IMR-90 (cell line): Measurements from ENCODE around the gene EFS. TPM values are rescaled to one million over a fixed set of nuclear protein-coding genes. Genes with fewer than 3 reads are reported as not detected.

Experiments used
- ATAC-seq: fragments of 200-7000 bp; cut with Tn5 transposase; 2 replicates; pipeline ENCODE4 v1.9.1; 2020; ENCODE audit warnings: low read depth, mild to moderate bottlenecking, moderate library complexity
- BruUV-seq: library from RNA; stranded (reverse); fragments of 400-500 nt; replicated peaks from 2 replicates; lab custom pipeline; 2021; lab: Mats Ljungman, UMichigan
- CTCF ChIA-PET: fragments of 300-600 bp; formaldehyde crosslinking; extraction: SDS; loops from one replicate; lab custom pipeline; 2021; ENCODE audit warnings: antibody characterized with exemption; lab: Yijun Ruan, JAX
- POLR2A ChIA-PET: fragments of 300-600 bp; sonication (Branson Sonifier 250); formaldehyde crosslinking; loops from one replicate; lab custom pipeline; 2022; ENCODE audit warnings: antibody characterized with exemption; ENCODE audit not compliant: unreplicated experiment; lab: Charles Lee
- DNase-seq: peaks from one replicate; pipeline ENCODE4 v3.0.0; 2013
- H2AFZ ChIP-seq: replicated peaks from 2 replicates; pipeline ENCODE3; 2013; ENCODE audit warnings: low read length, mild to moderate bottlenecking; ENCODE audit not compliant: poor library complexity
- H2AK5ac ChIP-seq: 2 replicates; pipeline ENCODE4 v1.6.1; 2013; ENCODE audit warnings: low read depth, low read length, inconsistent platforms
- H2AK9ac ChIP-seq: replicated peaks from 2 replicates; pipeline ENCODE3; 2013; ENCODE audit warnings: mild to moderate bottlenecking, low read depth, low read length, moderate library complexity; ENCODE audit not compliant: poor library complexity
- H2BK120ac ChIP-seq: 2 replicates; pipeline ENCODE4 v1.6.1; 2013; ENCODE audit warnings: low read depth, low read length, inconsistent platforms
- H2BK15ac ChIP-seq: 3 replicates; pipeline ENCODE4 v1.6.1; 2013; ENCODE audit warnings: low read depth, low read length, inconsistent platforms
- H2BK20ac ChIP-seq: 2 replicates; pipeline ENCODE4 v1.6.1; 2013; ENCODE audit warnings: low read depth, mild to moderate bottlenecking, inconsistent platforms, low read length, moderate library complexity
- H2BK5ac ChIP-seq: 2 replicates; pipeline ENCODE4 v1.6.1; 2013; ENCODE audit warnings: mild to moderate bottlenecking, low read depth, low read length, inconsistent platforms; ENCODE audit not compliant: poor library complexity, severe bottlenecking
- H3K14ac ChIP-seq: replicated peaks from 2 replicates; pipeline ENCODE4 v1.6.1; 2013; ENCODE audit warnings: low read depth, low read length, inconsistent platforms
- H3K18ac ChIP-seq: 2 replicates; pipeline ENCODE4 v1.6.1; 2013; ENCODE audit warnings: low read depth, low read length, control low read depth
- H3K23ac ChIP-seq: 2 replicates; pipeline ENCODE4 v1.6.1; 2013; ENCODE audit warnings: low read depth, low read length, inconsistent platforms
- H3K27ac ChIP-seq: 2 replicates; pipeline ENCODE4 v1.5.1; 2013; ENCODE audit warnings: mild to moderate bottlenecking, control low read depth, low read length; ENCODE audit not compliant: insufficient read depth
- H3K27me3 ChIP-seq: 2 replicates; pipeline ENCODE4 v1.6.1; 2013; ENCODE audit warnings: low read length; ENCODE audit not compliant: control insufficient read depth, insufficient read depth
- H3K36me3 ChIP-seq: 2 replicates; pipeline ENCODE4 v1.6.1; 2013; ENCODE audit warnings: low read length, mixed read lengths; ENCODE audit not compliant: control insufficient read depth, insufficient read depth
- H3K4ac ChIP-seq: 2 replicates; pipeline ENCODE4 v1.6.1; 2013; ENCODE audit warnings: low read depth, low read length, inconsistent platforms
- H3K4me1 ChIP-seq: 2 replicates; pipeline ENCODE4 v1.6.1; 2013; ENCODE audit warnings: low read length, mixed read lengths; ENCODE audit not compliant: control insufficient read depth, insufficient read depth
- H3K4me2 ChIP-seq: 2 replicates; pipeline ENCODE4 v1.6.1; 2013; ENCODE audit warnings: low read depth, mild to moderate bottlenecking, control low read depth, low read length, moderate library complexity
- H3K4me3 ChIP-seq: 2 replicates; pipeline ENCODE4 v1.5.1; 2013; ENCODE audit warnings: low read depth, mild to moderate bottlenecking, control low read depth, low read length, moderate library complexity; ENCODE audit not compliant: insufficient read depth
- H3K56ac ChIP-seq: 2 replicates; pipeline ENCODE4 v1.6.1; 2013; ENCODE audit warnings: low read length, inconsistent platforms; ENCODE audit not compliant: insufficient read depth; ENCODE audit errors: extremely low read depth
- H3K79me1 ChIP-seq, 2 experiments: 2 replicates each; pipeline ENCODE4 v1.6.1; 2013; ENCODE audit warnings: low read length in 2 of 2, inconsistent platforms in 1 of 2, low read depth in 1 of 2
- H3K9ac ChIP-seq: 2 replicates; pipeline ENCODE4 v1.6.1; 2013; ENCODE audit warnings: low read depth, low read length, control low read depth
- H3K9me1 ChIP-seq: 2 replicates; pipeline ENCODE4 v1.6.1; 2013; ENCODE audit warnings: low read length, inconsistent platforms; ENCODE audit not compliant: insufficient read depth
- H3K9me3 ChIP-seq: 2 replicates; pipeline ENCODE4 v1.6.1; 2013; ENCODE audit warnings: low read length; ENCODE audit not compliant: control insufficient read depth, insufficient read depth
- H4K20me1 ChIP-seq: 2 replicates; pipeline ENCODE4 v1.6.1; 2013; ENCODE audit warnings: low read length, inconsistent platforms; ENCODE audit not compliant: insufficient read depth
- H4K5ac ChIP-seq: 2 replicates; pipeline ENCODE4 v1.6.1; 2013; ENCODE audit warnings: mild to moderate bottlenecking, low read depth, low read length, control low read depth
- H4K8ac ChIP-seq, 2 experiments: 2 replicates each; pipeline ENCODE4 v1.6.1; 2013; ENCODE audit warnings: low read depth in 2 of 2, low read length in 2 of 2, control low read depth in 1 of 2, inconsistent platforms in 1 of 2
- H4K91ac ChIP-seq: 2 replicates; pipeline ENCODE4 v1.6.1; 2013; ENCODE audit warnings: low read depth, low read length, inconsistent platforms; ENCODE audit not compliant: insufficient read depth
- MAFK ChIP-seq: IDR thresholded peaks from 2 replicates; pipeline ENCODE4 v1.6.1; 2012; ENCODE audit warnings: low read depth, low read length, improper control_type of control experiment
- MAZ ChIP-seq: IDR thresholded peaks from 2 replicates; pipeline ENCODE4 v1.6.1; 2012; ENCODE audit warnings: low read depth, mild to moderate bottlenecking, low read length, improper control_type of control experiment, moderate library complexity, borderline replicate concordance
- WGBS, 2 experiments: methylation state at CpG; one replicate each; pipeline versions ENCODE4 v1.1.5 to v1.1.7; 2013; ENCODE audit warnings: missing lambda C conversion rate in 2 of 2; ENCODE audit not compliant: insufficient read length in 1 of 2; ENCODE audit errors: extremely low coverage in 2 of 2; 5-methylcytosine and 5-hydroxymethylcytosine counted together
- dilution Hi-C: fragments of 300-500 bp; cut with HindIII; formaldehyde crosslinking; loops from one replicate; pipeline ENCODE4 v1.14.3; 2018; ENCODE audit warnings: low sequenced_read_pairs; ENCODE audit not compliant: unreplicated experiment
- in situ Hi-C: fragments of 300-500 bp; cut with MboI; formaldehyde crosslinking; loops from 3 replicates; pipeline ENCODE4 v1.14.3; 2019; ENCODE audit warnings: low sequenced_read_pairs, inconsistent platforms, mixed read lengths
- intact Hi-C: fragments of 100-400 bp; cut with micrococcal nuclease; formaldehyde crosslinking; loops from 2 replicates; pipeline ENCODE4 v1.10.0; 2022
- polyA plus RNA-seq, 3 experiments: library from polyadenylated mRNA; depleted of rRNA; stranded (reverse); fragments of >200 nt; gene quantifications; 2 replicates each; pipeline ENCODE4 v1.2.3, GENCODE V29; 2012; ENCODE audit warnings: low replicate concordance in 1 of 3
- total RNA-seq: library from RNA; depleted of rRNA; stranded (reverse); fragments of >200 nt; gene quantifications from 2 replicates; pipeline ENCODE4 v1.2.3, GENCODE V29; 2012

Gene EFS
- total and polyA plus RNA-seq, 2 of the 4 experiments (the other 2 are of a cell fraction) = 2.2 to 11.6 TPM

DNA sequence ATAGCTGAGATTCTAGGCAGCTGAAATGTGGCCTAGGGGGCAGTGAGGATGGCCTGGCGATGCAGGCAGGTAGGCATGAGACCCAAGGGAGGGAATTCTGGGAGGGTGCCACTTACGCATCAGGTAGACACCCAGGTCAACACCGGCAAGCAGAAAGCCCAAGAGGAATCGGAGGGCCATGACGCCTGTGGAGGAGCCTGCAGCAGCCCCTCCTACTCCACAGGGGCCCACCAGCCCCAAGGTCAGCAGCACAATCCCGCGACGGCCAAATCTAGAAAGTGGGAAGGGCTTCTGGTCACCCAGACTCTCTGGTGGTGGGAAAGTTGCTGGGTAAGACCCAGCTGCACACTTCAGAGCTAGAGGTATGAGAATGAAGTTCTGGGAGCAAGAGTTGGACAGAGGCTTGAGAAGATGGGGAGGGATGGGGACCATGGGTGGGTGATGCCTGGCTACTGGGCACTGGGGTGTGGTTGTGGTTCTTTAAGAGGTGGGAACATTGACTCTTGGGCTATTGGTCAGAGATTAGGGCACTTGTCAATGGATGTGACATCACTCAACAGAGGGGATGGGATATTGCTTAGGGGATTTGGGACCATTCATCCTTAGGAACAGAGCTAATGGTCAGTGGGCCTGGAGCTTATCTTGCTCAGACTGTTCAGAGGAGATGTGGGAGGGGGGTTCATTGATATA is 15.7 kb downstream of the EFS start:
- in situ Hi-C loops (no loop called here), intact Hi-C loops (no loop called here), dilution Hi-C loops (no loop called here)
- no peak overlapping the region for H2AK5ac ChIP-seq
- no peaks in the 10 kb centered on the region for H3K27me3 ChIP-seq
- no peak overlapping the region for H2BK20ac ChIP-seq
- TF ChIP-seq MAFK (no peak), MAZ (no peak)
- H3K9me1 ChIP-seq = no peaks in the 10 kb centered on the region
- CTCF ChIA-PET = no interaction called here
- no CpG with 5 or more reads among the region's 8 CpGs for WGBS, 2 experiments
- peaks cover 0 to 7% of the 10 kb centered on the region in 2 experiments; a peak in 3 of 4 replicates for H3K79me1 ChIP-seq
- no peak overlapping the region for H3K56ac ChIP-seq
- H2BK120ac ChIP-seq = no peak overlapping the region
- ATAC-seq (no peak), DNase-seq (no peak)
- no peaks in the 10 kb centered on the region; the same call in 1 of the 2 replicates for H4K20me1 ChIP-seq
- POLR2A ChIA-PET = no interaction called here
- no peak overlapping the region for H3K4me2 ChIP-seq
- no peak overlapping the region for H3K4ac ChIP-seq
- no peak overlapping the region for H3K4me3 ChIP-seq
- no peak overlapping the region for H4K91ac ChIP-seq
- no peak overlapping the region for H2AFZ ChIP-seq
- H3K27ac ChIP-seq = no peak overlapping the region
- H3K14ac ChIP-seq = no peak overlapping the region
- no peaks in the 10 kb centered on the region for H3K9me3 ChIP-seq
- H2BK5ac ChIP-seq = no peak overlapping the region
- no peak overlapping the region for H3K9ac ChIP-seq
- BruUV-seq = no TSS peak
- no peak overlapping the region for H2BK15ac ChIP-seq
- H3K36me3 ChIP-seq = peaks cover 10% of the 10 kb centered on the region
- H4K8ac ChIP-seq = no peak overlapping the region
- no peak overlapping the region for H3K23ac ChIP-seq
- H3K4me1 ChIP-seq = peaks cover 3% of the 10 kb centered on the region; the same call in 1 of the 2 replicates
- H4K5ac ChIP-seq = no peak overlapping the region
- no peak overlapping the region for H2AK9ac ChIP-seq
- no peak overlapping the region for H3K18ac ChIP-seq
